Measurements from ENCODE around the gene TXNDC2. TPM values are rescaled to one million over a fixed set of nuclear protein-coding genes. Genes with fewer than 3 reads are reported as not detected.

The TXNDC2 gene
- total RNA-seq, 1 donor: 0.36 TPM

- no peak for DNase-seq (ENCODE audit: insufficient read length, low spot score, missing footprints)
- Histone ChIP-seq H4K20me1 (ENCODE audit: insufficient read depth, low read length) (no peaks in the 10 kb centered on the region), H3K4me1 (ENCODE audit: insufficient read depth, low read length) (no peaks in the 10 kb centered on the region), H3K27me3 (ENCODE audit: insufficient read depth, low read length) (no peaks in the 10 kb centered on the region), H3K79me2 (ENCODE audit: insufficient read depth, low read length) (no peaks in the 10 kb centered on the region), H3K4me3 (ENCODE audit: insufficient read depth, low read length) (no peak overlapping the region), H3K9me3 (ENCODE audit: low read depth, low read length) (no peaks in the 10 kb centered on the region), H3K27ac (ENCODE audit: low read depth, low read length) (no peak overlapping the region), H2AFZ (ENCODE audit: low read length) (no peak overlapping the region), H3K4me2 (ENCODE audit: insufficient read depth, low read length) (no peak overlapping the region), H3K36me3 (ENCODE audit: insufficient read depth, low read length) (no peaks in the 10 kb centered on the region)
- no peak for TF ChIP-seq CTCF (IDR thresholded peaks at IDR 0.05; ENCODE audit: extremely low read depth, low read depth, low read length)
Measured at GRCh38 chr18:9905401-9905922, 19.7 kb downstream of the TXNDC2 start.

GRCh38 chr18:9906481-9906880 is 20.7 kb downstream of the TXNDC2 start:
- TF ChIP-seq CTCF (IDR thresholded peaks at IDR 0.05; ENCODE audit: extremely low read depth, low read depth, low read length): no peak
- H3K36me3 ChIP-seq (ENCODE audit: insufficient read depth, low read length): no peaks in the 10 kb centered on the region
- no peak overlapping the region for H3K27ac ChIP-seq (ENCODE audit: low read depth, low read length)
- no peaks in the 10 kb centered on the region for H4K20me1 ChIP-seq (ENCODE audit: insufficient read depth, low read length)
- no peaks in the 10 kb centered on the region for H3K79me2 ChIP-seq (ENCODE audit: insufficient read depth, low read length)
- no peaks in the 10 kb centered on the region for H3K9me3 ChIP-seq (ENCODE audit: low read depth, low read length)
- H3K4me3 ChIP-seq (ENCODE audit: insufficient read depth, low read length): no peak overlapping the region
- DNase-seq (ENCODE audit: insufficient read length, low spot score, missing footprints): no peak
- H3K4me1 ChIP-seq (ENCODE audit: insufficient read depth, low read length): no peaks in the 10 kb centered on the region
- no peak overlapping the region for H2AFZ ChIP-seq (ENCODE audit: low read length)
- H3K27me3 ChIP-seq (ENCODE audit: insufficient read depth, low read length): no peaks in the 10 kb centered on the region
- H3K4me2 ChIP-seq (ENCODE audit: insufficient read depth, low read length): no peak overlapping the region

GRCh38 chr18:9907867-9908266 is 22.1 kb downstream of the TXNDC2 start:
- Histone ChIP-seq H3K4me1 (ENCODE audit: insufficient read depth, low read length) (peaks cover 1% of the 10 kb centered on the region), H3K9me3 (ENCODE audit: low read depth, low read length) (no peaks in the 10 kb centered on the region), H2AFZ (ENCODE audit: low read length) (no peak overlapping the region), H3K4me3 (ENCODE audit: insufficient read depth, low read length) (no peak overlapping the region), H3K79me2 (ENCODE audit: insufficient read depth, low read length) (no peaks in the 10 kb centered on the region), H3K4me2 (ENCODE audit: insufficient read depth, low read length) (no peak overlapping the region), H4K20me1 (ENCODE audit: insufficient read depth, low read length) (no peaks in the 10 kb centered on the region), H3K36me3 (ENCODE audit: insufficient read depth, low read length) (no peaks in the 10 kb centered on the region), H3K27ac (ENCODE audit: low read depth, low read length) (no peak overlapping the region), H3K27me3 (ENCODE audit: insufficient read depth, low read length) (no peaks in the 10 kb centered on the region)
- no peak for DNase-seq (ENCODE audit: insufficient read length, low spot score, missing footprints)
- no peak for TF ChIP-seq CTCF (IDR thresholded peaks at IDR 0.05; ENCODE audit: extremely low read depth, low read depth, low read length)

- no peak overlapping the region for H3K4me3 ChIP-seq (ENCODE audit: insufficient read depth, low read length)
- H3K4me2 ChIP-seq (ENCODE audit: insufficient read depth, low read length): no peak overlapping the region
- no peak overlapping the region for H2AFZ ChIP-seq (ENCODE audit: low read length)
- TF ChIP-seq CTCF (IDR thresholded peaks at IDR 0.05; ENCODE audit: extremely low read depth, low read depth, low read length): no peak
- no peaks in the 10 kb centered on the region for H3K36me3 ChIP-seq (ENCODE audit: insufficient read depth, low read length)
- peaks cover 5% of the 10 kb centered on the region for H3K4me1 ChIP-seq (ENCODE audit: insufficient read depth, low read length)
- H3K79me2 ChIP-seq (ENCODE audit: insufficient read depth, low read length): peaks cover 11% of the 10 kb centered on the region
- no peak overlapping the region for H3K27ac ChIP-seq (ENCODE audit: low read depth, low read length)
- DNase-seq (ENCODE audit: insufficient read length, low spot score, missing footprints): no peak
- H4K20me1 ChIP-seq (ENCODE audit: insufficient read depth, low read length): peaks cover under 1% of the 10 kb centered on the region
- H3K9me3 ChIP-seq (ENCODE audit: low read depth, low read length): no peaks in the 10 kb centered on the region
- H3K27me3 ChIP-seq (ENCODE audit: insufficient read depth, low read length): no peaks in the 10 kb centered on the region
Measured at GRCh38 chr18:9910071-9910470, 24.3 kb downstream of the TXNDC2 start.
